HEK293 (cell line): Measurements from ENCODE around the gene SLC25A26.

Source experiments
- BCL11A ChIP-seq: fragments of 450-650 bp; formaldehyde crosslinking; IDR thresholded peaks from 2 replicates; pipeline ENCODE4 v1.5.1; 2016; ENCODE audit warnings: low read depth, missing biosample characterization, missing genetic modification characterization
- CTCF ChIP-seq: fragments of 450-650 bp; formaldehyde crosslinking; IDR thresholded peaks from 2 replicates; pipeline ENCODE4 v1.5.1; 2016; ENCODE audit warnings: missing biosample characterization, missing genetic modification characterization
- YY1 ChIP-seq: fragments of 450-650 bp; formaldehyde crosslinking; IDR thresholded peaks from 2 replicates; pipeline ENCODE4 v1.5.1; 2018; ENCODE audit warnings: missing biosample characterization, missing genetic modification characterization
- ZNF121 ChIP-seq: fragments of 450-650 bp; formaldehyde crosslinking; IDR thresholded peaks from 2 replicates; pipeline ENCODE4 v1.5.1; 2016; ENCODE audit warnings: missing biosample characterization, missing genetic modification characterization
- ZNF140 ChIP-seq: fragments of 450-650 bp; formaldehyde crosslinking; IDR thresholded peaks from 2 replicates; pipeline ENCODE4 v1.5.1; 2016; ENCODE audit warnings: missing biosample characterization, missing genetic modification characterization
- ZNF248 ChIP-seq: fragments of 450-650 bp; formaldehyde crosslinking; IDR thresholded peaks from 2 replicates; pipeline ENCODE4 v1.5.1; 2017; ENCODE audit warnings: missing biosample characterization, missing genetic modification characterization
- ZNF274 ChIP-seq, 2 experiments: fragments of 200-500 bp in 1 of 2; fragments of 450-650 bp in 1 of 2; sonication (Bioruptor generic) in 1 of 2; formaldehyde crosslinking in 1 of 2; IDR thresholded peaks; 2 replicates each; pipeline versions ENCODE4 v1.5.1 to v1.6.1; 2014 to 2016; ENCODE audit warnings: borderline replicate concordance in 1 of 2, inconsistent platforms in 1 of 2, low read length in 1 of 2, missing biosample characterization in 1 of 2, missing genetic modification characterization in 1 of 2
- ZNF324 ChIP-seq: fragments of 450-650 bp; formaldehyde crosslinking; IDR thresholded peaks from 2 replicates; pipeline ENCODE4 v1.5.1; 2016; ENCODE audit warnings: missing biosample characterization, missing genetic modification characterization
- ZNF416 ChIP-seq: fragments of 450-650 bp; formaldehyde crosslinking; IDR thresholded peaks from 2 replicates; pipeline ENCODE4 v1.5.1; 2016; ENCODE audit warnings: missing biosample characterization, missing genetic modification characterization
- ZNF549 ChIP-seq: fragments of 450-650 bp; IDR thresholded peaks from 2 replicates; pipeline ENCODE4 v1.5.1; 2018; ENCODE audit warnings: missing biosample characterization, missing genetic modification characterization, mild to moderate bottlenecking, inconsistent platforms, moderate library complexity
- ZNF639 ChIP-seq: fragments of 450-650 bp; formaldehyde crosslinking; IDR thresholded peaks from 2 replicates; pipeline ENCODE4 v1.5.1; 2016; ENCODE audit warnings: missing biosample characterization, missing genetic modification characterization
- ZNF704 ChIP-seq: fragments of 450-650 bp; formaldehyde crosslinking; IDR thresholded peaks from 2 replicates; pipeline ENCODE4 v1.5.1; 2016; ENCODE audit warnings: missing biosample characterization, missing genetic modification characterization
- TF ChIP-seq, protein P1 (sequence below): fragments of 450-650 bp; formaldehyde crosslinking; IDR thresholded peaks from 2 replicates; pipeline ENCODE4 v1.5.1; 2016; ENCODE audit warnings: missing biosample characterization, missing genetic modification characterization, borderline replicate concordance
- TF ChIP-seq, protein P2 (sequence below): fragments of 450-650 bp; formaldehyde crosslinking; IDR thresholded peaks from 2 replicates; pipeline ENCODE4 v1.5.1; 2016; ENCODE audit warnings: missing biosample characterization, missing genetic modification characterization

GRCh38 chr3:66348704-66349103 is 127.9 kb downstream of the SLC25A26 start:
- TF ChIP-seq CTCF (no peak), ZNF704 (tag by site-specific recombination) (no peak), YY1 (tag by site-specific recombination) (no peak), ZNF140 (tag by site-specific recombination) (no peak), ZNF549 (tag by site-specific recombination) (no peak), ZNF248 (tag by site-specific recombination) (no peak), ZNF121 (tag by site-specific recombination) (no peak), ZNF324 (tag by site-specific recombination) (no peak), BCL11A (no peak), ZNF274 (IDR thresholded peaks at IDR 0.05; ENCODE audit: low read length) (no peak), ZNF274 (tag by site-specific recombination; IDR thresholded peaks at IDR 0.05; ENCODE audit: borderline replicate concordance) (no peak), ZNF416 (tag by site-specific recombination) (no peak), ZNF639 (tag by site-specific recombination) (no peak)
- TF ChIP-seq, protein P1, sequence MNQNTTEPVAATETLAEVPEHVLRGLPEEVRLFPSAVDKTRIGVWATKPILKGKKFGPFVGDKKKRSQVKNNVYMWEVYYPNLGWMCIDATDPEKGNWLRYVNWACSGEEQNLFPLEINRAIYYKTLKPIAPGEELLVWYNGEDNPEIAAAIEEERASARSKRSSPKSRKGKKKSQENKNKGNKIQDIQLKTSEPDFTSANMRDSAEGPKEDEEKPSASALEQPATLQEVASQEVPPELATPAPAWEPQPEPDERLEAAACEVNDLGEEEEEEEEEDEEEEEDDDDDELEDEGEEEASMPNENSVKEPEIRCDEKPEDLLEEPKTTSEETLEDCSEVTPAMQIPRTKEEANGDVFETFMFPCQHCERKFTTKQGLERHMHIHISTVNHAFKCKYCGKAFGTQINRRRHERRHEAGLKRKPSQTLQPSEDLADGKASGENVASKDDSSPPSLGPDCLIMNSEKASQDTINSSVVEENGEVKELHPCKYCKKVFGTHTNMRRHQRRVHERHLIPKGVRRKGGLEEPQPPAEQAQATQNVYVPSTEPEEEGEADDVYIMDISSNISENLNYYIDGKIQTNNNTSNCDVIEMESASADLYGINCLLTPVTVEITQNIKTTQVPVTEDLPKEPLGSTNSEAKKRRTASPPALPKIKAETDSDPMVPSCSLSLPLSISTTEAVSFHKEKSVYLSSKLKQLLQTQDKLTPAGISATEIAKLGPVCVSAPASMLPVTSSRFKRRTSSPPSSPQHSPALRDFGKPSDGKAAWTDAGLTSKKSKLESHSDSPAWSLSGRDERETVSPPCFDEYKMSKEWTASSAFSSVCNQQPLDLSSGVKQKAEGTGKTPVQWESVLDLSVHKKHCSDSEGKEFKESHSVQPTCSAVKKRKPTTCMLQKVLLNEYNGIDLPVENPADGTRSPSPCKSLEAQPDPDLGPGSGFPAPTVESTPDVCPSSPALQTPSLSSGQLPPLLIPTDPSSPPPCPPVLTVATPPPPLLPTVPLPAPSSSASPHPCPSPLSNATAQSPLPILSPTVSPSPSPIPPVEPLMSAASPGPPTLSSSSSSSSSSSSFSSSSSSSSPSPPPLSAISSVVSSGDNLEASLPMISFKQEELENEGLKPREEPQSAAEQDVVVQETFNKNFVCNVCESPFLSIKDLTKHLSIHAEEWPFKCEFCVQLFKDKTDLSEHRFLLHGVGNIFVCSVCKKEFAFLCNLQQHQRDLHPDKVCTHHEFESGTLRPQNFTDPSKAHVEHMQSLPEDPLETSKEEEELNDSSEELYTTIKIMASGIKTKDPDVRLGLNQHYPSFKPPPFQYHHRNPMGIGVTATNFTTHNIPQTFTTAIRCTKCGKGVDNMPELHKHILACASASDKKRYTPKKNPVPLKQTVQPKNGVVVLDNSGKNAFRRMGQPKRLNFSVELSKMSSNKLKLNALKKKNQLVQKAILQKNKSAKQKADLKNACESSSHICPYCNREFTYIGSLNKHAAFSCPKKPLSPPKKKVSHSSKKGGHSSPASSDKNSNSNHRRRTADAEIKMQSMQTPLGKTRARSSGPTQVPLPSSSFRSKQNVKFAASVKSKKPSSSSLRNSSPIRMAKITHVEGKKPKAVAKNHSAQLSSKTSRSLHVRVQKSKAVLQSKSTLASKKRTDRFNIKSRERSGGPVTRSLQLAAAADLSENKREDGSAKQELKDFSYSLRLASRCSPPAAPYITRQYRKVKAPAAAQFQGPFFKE: no peak
- TF ChIP-seq, protein P2, sequence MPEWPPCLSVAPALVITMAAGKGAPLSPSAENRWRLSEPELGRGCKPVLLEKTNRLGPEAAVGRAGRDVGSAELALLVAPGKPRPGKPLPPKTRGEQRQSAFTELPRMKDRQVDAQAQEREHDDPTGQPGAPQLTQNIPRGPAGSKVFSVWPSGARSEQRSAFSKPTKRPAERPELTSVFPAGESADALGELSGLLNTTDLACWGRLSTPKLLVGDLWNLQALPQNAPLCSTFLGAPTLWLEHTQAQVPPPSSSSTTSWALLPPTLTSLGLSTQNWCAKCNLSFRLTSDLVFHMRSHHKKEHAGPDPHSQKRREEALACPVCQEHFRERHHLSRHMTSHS: no peak
